Lower leg skin (tissue), 3 donors: ENCODE measurements around the gene KDM4B.

Experiments used
- POLR2A ChIP-seq, 2 donors: fragments of 450-650 bp; IDR thresholded peaks; one replicate each; pipeline ENCODE4 v1.6.1; 2016 to 2017; ENCODE audit warnings: antibody characterized with exemption in 2 of 2, mild to moderate bottlenecking in 1 of 2, moderate library complexity in 1 of 2
- TF ChIP-seq, protein P1 (sequence below), 3 donors: fragments of 450-650 bp; IDR thresholded peaks; one replicate each; pipeline ENCODE4 v1.5.1; 2016; ENCODE audit warnings: antibody characterized with exemption in 3 of 3, mild to moderate bottlenecking in 3 of 3, moderate library complexity in 2 of 3

DNA sequence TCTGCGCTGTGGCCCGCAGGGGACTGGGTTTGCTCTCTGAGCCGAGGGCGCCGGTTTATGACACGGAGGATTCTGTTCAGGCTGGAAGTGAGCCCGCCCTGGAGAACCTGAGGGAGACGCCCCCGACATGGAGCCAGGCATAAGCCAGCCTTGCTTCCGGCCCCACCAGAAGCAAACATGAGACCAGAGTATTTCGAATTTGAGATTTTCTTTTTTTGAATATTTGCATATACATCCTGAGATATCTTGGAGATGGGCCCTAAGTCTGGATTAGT is 72.9 kb downstream of the KDM4B start:
- TF ChIP-seq, protein P1, sequence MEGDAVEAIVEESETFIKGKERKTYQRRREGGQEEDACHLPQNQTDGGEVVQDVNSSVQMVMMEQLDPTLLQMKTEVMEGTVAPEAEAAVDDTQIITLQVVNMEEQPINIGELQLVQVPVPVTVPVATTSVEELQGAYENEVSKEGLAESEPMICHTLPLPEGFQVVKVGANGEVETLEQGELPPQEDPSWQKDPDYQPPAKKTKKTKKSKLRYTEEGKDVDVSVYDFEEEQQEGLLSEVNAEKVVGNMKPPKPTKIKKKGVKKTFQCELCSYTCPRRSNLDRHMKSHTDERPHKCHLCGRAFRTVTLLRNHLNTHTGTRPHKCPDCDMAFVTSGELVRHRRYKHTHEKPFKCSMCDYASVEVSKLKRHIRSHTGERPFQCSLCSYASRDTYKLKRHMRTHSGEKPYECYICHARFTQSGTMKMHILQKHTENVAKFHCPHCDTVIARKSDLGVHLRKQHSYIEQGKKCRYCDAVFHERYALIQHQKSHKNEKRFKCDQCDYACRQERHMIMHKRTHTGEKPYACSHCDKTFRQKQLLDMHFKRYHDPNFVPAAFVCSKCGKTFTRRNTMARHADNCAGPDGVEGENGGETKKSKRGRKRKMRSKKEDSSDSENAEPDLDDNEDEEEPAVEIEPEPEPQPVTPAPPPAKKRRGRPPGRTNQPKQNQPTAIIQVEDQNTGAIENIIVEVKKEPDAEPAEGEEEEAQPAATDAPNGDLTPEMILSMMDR (IDR thresholded peaks at IDR 0.05): no peak
- no peak for TF ChIP-seq POLR2A (IDR thresholded peaks at IDR 0.05)
